NCI-H1092 treated with DMSO at 0.1 percent for 48 hours (cell line): ENCODE data around the gene RASA3.
A peak's percentile ranks its signal among the peaks of the same experiment; 100 is the strongest.

ENCODE experiments used
- DNase-seq: peaks from one replicate; lab custom pipeline; 2025; lab: John Stamatoyannopoulos, UW

The RASA3 gene

GRCh38 chr13:113980489-113981064 is 151.8 kb downstream of the RASA3 start:
- peak; percentile 45 for DNase-seq

- DNase-seq, result no peak
Measured at GRCh38 chr13:113979791-113980471, 152.5 kb downstream of the RASA3 start.

- DNase-seq, result no peak
Measured at GRCh38 chr13:113978741-113979481, 153.5 kb downstream of the RASA3 start.

- DNase-seq, result no peak
Measured at GRCh38 chr13:113977976-113978375, 154.4 kb downstream of the RASA3 start.

GRCh38 chr13:113976711-113977684 is 155.4 kb downstream of the RASA3 start:
- DNase-seq, result no peak

- no peak for DNase-seq
Measured at GRCh38 chr13:113975416-113975815, 157.0 kb downstream of the RASA3 start.

GRCh38 chr13:113974304-113975281 is 157.8 kb downstream of the RASA3 start:
- no peak for DNase-seq

GRCh38 chr13:113973218-113974164 is 158.9 kb downstream of the RASA3 start, which contains the start of gene C13orf46:
Gene C13orf46, minus strand, starts transcription at chr13:113974076. Its CDS starts 79 bp downstream, at chr13:113973997.
- no peak for DNase-seq

GRCh38 chr13:113972451-113973217 is 159.8 kb downstream of the RASA3 start:
- no peak for DNase-seq

- no peak for DNase-seq
Measured at GRCh38 chr13:113971471-113972231, 160.8 kb downstream of the RASA3 start.

GRCh38 chr13:113970810-113971470 is 161.5 kb downstream of the RASA3 start:
- no peak for DNase-seq

GRCh38 chr13:113969973-113970611 is 162.3 kb downstream of the RASA3 start:
- DNase-seq, result no peak

GRCh38 chr13:113969311-113969972 is 163.0 kb downstream of the RASA3 start:
- DNase-seq, result no peak

- DNase-seq, result no peak
Measured at GRCh38 chr13:113968463-113969310, 163.7 kb downstream of the RASA3 start.

GRCh38 chr13:113967729-113968462 is 164.5 kb downstream of the RASA3 start:
- no peak for DNase-seq
